ENCODE measurements around the gene BRD3.

DNA sequence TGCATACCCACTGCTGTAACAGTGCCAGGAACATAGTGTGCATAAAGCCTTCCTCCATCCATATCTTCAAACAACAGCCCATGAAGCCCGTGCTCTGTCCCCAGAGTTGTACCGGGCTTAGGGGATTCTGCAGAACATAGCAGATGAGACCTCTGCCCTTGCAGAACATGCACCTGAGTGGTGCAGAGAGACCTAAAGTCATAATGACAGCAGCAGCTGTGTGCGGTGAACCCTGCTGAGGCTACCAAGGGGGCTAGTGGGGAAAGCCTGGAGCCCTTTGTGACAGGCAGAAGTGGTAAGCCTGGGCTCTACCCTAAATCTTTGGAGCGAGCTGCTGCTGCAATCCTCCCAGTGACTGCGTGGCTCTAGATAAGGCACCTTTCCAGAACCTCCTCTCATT, 32.2 kb upstream of the BRD3 start:
- TF ChIP-seq, protein P1, sequence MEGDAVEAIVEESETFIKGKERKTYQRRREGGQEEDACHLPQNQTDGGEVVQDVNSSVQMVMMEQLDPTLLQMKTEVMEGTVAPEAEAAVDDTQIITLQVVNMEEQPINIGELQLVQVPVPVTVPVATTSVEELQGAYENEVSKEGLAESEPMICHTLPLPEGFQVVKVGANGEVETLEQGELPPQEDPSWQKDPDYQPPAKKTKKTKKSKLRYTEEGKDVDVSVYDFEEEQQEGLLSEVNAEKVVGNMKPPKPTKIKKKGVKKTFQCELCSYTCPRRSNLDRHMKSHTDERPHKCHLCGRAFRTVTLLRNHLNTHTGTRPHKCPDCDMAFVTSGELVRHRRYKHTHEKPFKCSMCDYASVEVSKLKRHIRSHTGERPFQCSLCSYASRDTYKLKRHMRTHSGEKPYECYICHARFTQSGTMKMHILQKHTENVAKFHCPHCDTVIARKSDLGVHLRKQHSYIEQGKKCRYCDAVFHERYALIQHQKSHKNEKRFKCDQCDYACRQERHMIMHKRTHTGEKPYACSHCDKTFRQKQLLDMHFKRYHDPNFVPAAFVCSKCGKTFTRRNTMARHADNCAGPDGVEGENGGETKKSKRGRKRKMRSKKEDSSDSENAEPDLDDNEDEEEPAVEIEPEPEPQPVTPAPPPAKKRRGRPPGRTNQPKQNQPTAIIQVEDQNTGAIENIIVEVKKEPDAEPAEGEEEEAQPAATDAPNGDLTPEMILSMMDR (optimal IDR thresholded peaks at IDR 0.05 in 1 of 3, IDR thresholded peaks at IDR 0.05 in 1 of 3, conservative IDR thresholded peaks at IDR 0.05 in 1 of 3; ENCODE audit: extremely low read depth in 1 of 3, insufficient read depth in 2 of 3, low read length in 3 of 3) = no peak
- TF ChIP-seq EZH2 (IDR thresholded peaks at IDR 0.05; ENCODE audit: low read length) = no peak
